ENCODE results near the gene TPRA1. TPM values are rescaled to one million over a fixed set of nuclear protein-coding genes. Genes with fewer than 3 reads are reported as not detected.

TPRA1 gene
- total RNA-seq, 1 experiment from 2014 or later, result 24.2 TPM

DNA sequence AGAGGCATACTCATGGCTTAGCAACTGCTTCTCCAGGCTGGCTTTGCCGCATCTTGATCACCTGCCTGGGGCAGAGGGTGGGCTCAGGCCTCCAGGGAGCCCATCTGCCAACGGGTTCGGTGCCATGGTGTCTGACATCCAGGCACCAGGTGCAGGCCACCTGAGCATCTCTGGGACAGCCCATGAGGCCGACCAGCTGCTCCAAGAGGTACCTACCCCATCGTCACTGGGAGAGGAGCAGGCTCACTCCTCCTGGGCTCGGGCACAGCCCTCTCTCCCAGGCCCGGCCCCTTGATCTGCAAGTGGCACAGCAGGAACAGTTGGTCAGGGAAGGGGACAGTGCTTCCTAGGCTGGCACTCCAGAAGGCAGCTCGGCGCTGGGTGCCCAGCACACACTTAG, 21.9 kb downstream of the TPRA1 start:
- DNase-seq (ENCODE audit: low spot score) (no peak), ATAC-seq (no peak)
- Mint-ChIP-seq H3K36me3 (0 out of 2 replicates have a peak, but pooled peaks cover 4% of the 10 kb centered on the region), H3K4me1 (no peaks in the 10 kb centered on the region), H3K27me3 (ENCODE audit: low read depth) (peaks cover 6% of the 10 kb centered on the region; the same call in 1 of the 2 replicates), H3K4me3 (no peak overlapping the region), H3K9me3 (peaks cover 6% of the 10 kb centered on the region; the same call in 1 of the 2 replicates), H3K27ac (no peak overlapping the region)
- TF ChIP-seq SOX15 (CRISPR knock-in tag; IDR thresholded peaks at IDR 0.05) (no peak), ZNF232 (CRISPR knock-in tag; IDR thresholded peaks at IDR 0.05) (no peak), CREB1 (CRISPR knock-in tag; IDR thresholded peaks at IDR 0.05) (no peak), OVOL2 (CRISPR knock-in tag; IDR thresholded peaks at IDR 0.05; ENCODE audit: borderline replicate concordance) (no peak), ZNF396 (CRISPR knock-in tag; IDR thresholded peaks at IDR 0.05; ENCODE audit: borderline replicate concordance) (no peak), CBFB (CRISPR knock-in tag; IDR thresholded peaks at IDR 0.05; ENCODE audit: low read depth) (no peak), HMGA2 (CRISPR knock-in tag; IDR thresholded peaks at IDR 0.05) (no peak), NR2C2 (CRISPR knock-in tag; IDR thresholded peaks at IDR 0.05) (no peak), TEAD4 (CRISPR knock-in tag; IDR thresholded peaks at IDR 0.05) (no peak)
- TF ChIP-seq, protein P1, sequence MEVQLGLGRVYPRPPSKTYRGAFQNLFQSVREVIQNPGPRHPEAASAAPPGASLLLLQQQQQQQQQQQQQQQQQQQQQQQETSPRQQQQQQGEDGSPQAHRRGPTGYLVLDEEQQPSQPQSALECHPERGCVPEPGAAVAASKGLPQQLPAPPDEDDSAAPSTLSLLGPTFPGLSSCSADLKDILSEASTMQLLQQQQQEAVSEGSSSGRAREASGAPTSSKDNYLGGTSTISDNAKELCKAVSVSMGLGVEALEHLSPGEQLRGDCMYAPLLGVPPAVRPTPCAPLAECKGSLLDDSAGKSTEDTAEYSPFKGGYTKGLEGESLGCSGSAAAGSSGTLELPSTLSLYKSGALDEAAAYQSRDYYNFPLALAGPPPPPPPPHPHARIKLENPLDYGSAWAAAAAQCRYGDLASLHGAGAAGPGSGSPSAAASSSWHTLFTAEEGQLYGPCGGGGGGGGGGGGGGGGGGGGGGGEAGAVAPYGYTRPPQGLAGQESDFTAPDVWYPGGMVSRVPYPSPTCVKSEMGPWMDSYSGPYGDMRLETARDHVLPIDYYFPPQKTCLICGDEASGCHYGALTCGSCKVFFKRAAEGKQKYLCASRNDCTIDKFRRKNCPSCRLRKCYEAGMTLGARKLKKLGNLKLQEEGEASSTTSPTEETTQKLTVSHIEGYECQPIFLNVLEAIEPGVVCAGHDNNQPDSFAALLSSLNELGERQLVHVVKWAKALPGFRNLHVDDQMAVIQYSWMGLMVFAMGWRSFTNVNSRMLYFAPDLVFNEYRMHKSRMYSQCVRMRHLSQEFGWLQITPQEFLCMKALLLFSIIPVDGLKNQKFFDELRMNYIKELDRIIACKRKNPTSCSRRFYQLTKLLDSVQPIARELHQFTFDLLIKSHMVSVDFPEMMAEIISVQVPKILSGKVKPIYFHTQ (CRISPR knock-in tag; IDR thresholded peaks at IDR 0.05), result no peak
- TF ChIP-seq, protein P2, sequence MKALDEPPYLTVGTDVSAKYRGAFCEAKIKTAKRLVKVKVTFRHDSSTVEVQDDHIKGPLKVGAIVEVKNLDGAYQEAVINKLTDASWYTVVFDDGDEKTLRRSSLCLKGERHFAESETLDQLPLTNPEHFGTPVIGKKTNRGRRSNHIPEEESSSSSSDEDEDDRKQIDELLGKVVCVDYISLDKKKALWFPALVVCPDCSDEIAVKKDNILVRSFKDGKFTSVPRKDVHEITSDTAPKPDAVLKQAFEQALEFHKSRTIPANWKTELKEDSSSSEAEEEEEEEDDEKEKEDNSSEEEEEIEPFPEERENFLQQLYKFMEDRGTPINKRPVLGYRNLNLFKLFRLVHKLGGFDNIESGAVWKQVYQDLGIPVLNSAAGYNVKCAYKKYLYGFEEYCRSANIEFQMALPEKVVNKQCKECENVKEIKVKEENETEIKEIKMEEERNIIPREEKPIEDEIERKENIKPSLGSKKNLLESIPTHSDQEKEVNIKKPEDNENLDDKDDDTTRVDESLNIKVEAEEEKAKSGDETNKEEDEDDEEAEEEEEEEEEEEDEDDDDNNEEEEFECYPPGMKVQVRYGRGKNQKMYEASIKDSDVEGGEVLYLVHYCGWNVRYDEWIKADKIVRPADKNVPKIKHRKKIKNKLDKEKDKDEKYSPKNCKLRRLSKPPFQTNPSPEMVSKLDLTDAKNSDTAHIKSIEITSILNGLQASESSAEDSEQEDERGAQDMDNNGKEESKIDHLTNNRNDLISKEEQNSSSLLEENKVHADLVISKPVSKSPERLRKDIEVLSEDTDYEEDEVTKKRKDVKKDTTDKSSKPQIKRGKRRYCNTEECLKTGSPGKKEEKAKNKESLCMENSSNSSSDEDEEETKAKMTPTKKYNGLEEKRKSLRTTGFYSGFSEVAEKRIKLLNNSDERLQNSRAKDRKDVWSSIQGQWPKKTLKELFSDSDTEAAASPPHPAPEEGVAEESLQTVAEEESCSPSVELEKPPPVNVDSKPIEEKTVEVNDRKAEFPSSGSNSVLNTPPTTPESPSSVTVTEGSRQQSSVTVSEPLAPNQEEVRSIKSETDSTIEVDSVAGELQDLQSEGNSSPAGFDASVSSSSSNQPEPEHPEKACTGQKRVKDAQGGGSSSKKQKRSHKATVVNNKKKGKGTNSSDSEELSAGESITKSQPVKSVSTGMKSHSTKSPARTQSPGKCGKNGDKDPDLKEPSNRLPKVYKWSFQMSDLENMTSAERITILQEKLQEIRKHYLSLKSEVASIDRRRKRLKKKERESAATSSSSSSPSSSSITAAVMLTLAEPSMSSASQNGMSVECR (CRISPR knock-in tag; IDR thresholded peaks at IDR 0.05; ENCODE audit: borderline replicate concordance), result no peak
- TF ChIP-seq, protein P3, sequence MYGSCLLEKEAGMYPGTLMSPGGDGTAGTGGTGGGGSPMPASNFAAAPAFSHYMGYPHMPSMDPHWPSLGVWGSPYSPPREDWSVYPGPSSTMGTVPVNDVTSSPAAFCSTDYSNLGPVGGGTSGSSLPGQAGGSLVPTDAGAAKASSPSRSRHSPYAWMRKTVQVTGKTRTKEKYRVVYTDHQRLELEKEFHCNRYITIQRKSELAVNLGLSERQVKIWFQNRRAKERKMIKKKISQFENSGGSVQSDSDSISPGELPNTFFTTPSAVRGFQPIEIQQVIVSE (CRISPR knock-in tag; IDR thresholded peaks at IDR 0.05; ENCODE audit: borderline replicate concordance), result no peak
- TF ChIP-seq, protein P4, sequence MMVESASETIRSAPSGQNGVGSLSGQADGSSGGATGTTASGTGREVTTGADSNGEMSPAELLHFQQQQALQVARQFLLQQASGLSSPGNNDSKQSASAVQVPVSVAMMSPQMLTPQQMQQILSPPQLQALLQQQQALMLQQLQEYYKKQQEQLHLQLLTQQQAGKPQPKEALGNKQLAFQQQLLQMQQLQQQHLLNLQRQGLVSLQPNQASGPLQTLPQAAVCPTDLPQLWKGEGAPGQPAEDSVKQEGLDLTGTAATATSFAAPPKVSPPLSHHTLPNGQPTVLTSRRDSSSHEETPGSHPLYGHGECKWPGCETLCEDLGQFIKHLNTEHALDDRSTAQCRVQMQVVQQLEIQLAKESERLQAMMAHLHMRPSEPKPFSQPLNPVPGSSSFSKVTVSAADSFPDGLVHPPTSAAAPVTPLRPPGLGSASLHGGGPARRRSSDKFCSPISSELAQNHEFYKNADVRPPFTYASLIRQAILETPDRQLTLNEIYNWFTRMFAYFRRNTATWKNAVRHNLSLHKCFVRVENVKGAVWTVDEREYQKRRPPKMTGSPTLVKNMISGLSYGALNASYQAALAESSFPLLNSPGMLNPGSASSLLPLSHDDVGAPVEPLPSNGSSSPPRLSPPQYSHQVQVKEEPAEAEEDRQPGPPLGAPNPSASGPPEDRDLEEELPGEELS (CRISPR knock-in tag; IDR thresholded peaks at IDR 0.05), result no peak
- TF ChIP-seq, protein P5, sequence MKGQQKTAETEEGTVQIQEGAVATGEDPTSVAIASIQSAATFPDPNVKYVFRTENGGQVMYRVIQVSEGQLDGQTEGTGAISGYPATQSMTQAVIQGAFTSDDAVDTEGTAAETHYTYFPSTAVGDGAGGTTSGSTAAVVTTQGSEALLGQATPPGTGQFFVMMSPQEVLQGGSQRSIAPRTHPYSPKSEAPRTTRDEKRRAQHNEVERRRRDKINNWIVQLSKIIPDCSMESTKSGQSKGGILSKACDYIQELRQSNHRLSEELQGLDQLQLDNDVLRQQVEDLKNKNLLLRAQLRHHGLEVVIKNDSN (CRISPR knock-in tag; IDR thresholded peaks at IDR 0.05), result no peak
- TF ChIP-seq, protein P6, sequence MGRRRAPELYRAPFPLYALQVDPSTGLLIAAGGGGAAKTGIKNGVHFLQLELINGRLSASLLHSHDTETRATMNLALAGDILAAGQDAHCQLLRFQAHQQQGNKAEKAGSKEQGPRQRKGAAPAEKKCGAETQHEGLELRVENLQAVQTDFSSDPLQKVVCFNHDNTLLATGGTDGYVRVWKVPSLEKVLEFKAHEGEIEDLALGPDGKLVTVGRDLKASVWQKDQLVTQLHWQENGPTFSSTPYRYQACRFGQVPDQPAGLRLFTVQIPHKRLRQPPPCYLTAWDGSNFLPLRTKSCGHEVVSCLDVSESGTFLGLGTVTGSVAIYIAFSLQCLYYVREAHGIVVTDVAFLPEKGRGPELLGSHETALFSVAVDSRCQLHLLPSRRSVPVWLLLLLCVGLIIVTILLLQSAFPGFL (CRISPR knock-in tag; IDR thresholded peaks at IDR 0.05; ENCODE audit: borderline replicate concordance), result no peak
- TF ChIP-seq, protein P7, sequence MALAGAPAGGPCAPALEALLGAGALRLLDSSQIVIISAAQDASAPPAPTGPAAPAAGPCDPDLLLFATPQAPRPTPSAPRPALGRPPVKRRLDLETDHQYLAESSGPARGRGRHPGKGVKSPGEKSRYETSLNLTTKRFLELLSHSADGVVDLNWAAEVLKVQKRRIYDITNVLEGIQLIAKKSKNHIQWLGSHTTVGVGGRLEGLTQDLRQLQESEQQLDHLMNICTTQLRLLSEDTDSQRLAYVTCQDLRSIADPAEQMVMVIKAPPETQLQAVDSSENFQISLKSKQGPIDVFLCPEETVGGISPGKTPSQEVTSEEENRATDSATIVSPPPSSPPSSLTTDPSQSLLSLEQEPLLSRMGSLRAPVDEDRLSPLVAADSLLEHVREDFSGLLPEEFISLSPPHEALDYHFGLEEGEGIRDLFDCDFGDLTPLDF (CRISPR knock-in tag; IDR thresholded peaks at IDR 0.05), result no peak
- TF ChIP-seq, protein P8, sequence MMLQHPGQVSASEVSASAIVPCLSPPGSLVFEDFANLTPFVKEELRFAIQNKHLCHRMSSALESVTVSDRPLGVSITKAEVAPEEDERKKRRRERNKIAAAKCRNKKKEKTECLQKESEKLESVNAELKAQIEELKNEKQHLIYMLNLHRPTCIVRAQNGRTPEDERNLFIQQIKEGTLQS (CRISPR knock-in tag; conservative IDR thresholded peaks at IDR 0.05), result no peak
- TF ChIP-seq, protein P9, sequence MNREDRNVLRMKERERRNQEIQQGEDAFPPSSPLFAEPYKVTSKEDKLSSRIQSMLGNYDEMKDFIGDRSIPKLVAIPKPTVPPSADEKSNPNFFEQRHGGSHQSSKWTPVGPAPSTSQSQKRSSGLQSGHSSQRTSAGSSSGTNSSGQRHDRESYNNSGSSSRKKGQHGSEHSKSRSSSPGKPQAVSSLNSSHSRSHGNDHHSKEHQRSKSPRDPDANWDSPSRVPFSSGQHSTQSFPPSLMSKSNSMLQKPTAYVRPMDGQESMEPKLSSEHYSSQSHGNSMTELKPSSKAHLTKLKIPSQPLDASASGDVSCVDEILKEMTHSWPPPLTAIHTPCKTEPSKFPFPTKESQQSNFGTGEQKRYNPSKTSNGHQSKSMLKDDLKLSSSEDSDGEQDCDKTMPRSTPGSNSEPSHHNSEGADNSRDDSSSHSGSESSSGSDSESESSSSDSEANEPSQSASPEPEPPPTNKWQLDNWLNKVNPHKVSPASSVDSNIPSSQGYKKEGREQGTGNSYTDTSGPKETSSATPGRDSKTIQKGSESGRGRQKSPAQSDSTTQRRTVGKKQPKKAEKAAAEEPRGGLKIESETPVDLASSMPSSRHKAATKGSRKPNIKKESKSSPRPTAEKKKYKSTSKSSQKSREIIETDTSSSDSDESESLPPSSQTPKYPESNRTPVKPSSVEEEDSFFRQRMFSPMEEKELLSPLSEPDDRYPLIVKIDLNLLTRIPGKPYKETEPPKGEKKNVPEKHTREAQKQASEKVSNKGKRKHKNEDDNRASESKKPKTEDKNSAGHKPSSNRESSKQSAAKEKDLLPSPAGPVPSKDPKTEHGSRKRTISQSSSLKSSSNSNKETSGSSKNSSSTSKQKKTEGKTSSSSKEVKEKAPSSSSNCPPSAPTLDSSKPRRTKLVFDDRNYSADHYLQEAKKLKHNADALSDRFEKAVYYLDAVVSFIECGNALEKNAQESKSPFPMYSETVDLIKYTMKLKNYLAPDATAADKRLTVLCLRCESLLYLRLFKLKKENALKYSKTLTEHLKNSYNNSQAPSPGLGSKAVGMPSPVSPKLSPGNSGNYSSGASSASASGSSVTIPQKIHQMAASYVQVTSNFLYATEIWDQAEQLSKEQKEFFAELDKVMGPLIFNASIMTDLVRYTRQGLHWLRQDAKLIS (CRISPR knock-in tag; IDR thresholded peaks at IDR 0.05; ENCODE audit: borderline replicate concordance), result no peak
- ChIA-PET POLR2A (no interaction called here), CTCF (no interaction called here)
